HG03095 (cell line): Measurements from ENCODE around the gene RPTOR.

Experiments
- ATAC-seq: cut with Tn5 transposase; IDR thresholded peaks from one replicate; pipeline ENCODE4 v1.9.1; 2021; ENCODE audit warnings: moderate library complexity; ENCODE audit not compliant: unreplicated experiment

Gene RPTOR

DNA sequence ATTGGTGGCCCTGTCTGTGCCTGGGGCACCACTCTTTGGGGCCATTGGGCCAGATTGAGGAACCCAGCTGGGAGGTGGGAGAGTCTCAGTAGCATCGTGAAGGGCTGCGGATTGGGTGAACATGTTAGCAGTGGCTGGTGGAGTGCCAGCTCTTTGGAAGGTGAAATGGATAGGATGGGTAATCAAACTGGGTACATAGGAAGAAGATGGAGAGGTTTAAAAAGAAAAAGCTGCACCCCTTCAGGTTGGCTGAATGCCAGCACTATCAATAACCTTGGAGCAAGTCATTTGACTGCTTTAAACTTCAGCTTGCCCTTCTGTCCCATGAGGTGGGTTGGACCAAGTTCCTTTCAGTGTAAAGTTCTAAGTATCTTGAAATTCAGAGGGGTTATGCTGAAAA is 95.0 kb downstream of the RPTOR start:
- no peak for ATAC-seq

DNA sequence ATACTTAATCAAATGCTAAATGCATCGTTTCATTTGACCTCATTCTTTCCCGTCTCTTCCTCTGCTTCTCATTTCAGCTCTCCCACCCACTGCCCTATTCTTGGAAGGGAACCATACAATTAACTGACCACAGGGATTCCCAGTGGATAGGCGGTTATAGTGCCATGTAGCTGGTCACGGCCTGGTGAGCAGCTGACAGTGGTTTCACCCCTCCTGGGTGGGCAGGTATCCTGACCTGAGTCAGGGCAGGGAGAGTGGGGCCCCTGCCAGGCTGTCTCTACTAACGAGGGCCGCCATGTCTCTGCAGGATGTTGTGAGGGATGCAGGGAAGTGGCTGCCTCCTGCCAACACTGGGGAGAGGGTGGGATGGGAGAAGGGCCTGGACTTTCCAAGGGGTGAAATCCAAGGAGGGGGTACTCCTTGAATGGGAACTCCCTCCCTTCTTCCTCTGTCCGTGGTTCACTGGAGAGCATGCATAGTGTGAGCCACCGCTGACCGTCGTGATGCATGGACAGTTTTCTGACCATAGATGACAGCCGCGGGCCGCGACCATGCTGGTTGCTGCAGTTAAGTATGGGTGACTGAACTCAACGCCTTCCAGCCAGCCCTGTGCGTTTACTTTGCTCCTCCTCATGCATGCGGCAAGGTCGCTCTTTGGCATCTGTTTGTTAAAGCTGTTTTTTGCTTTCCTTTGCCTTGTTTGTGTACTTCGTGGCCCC is 95.9 kb downstream of the RPTOR start:
- no peak for ATAC-seq

DNA sequence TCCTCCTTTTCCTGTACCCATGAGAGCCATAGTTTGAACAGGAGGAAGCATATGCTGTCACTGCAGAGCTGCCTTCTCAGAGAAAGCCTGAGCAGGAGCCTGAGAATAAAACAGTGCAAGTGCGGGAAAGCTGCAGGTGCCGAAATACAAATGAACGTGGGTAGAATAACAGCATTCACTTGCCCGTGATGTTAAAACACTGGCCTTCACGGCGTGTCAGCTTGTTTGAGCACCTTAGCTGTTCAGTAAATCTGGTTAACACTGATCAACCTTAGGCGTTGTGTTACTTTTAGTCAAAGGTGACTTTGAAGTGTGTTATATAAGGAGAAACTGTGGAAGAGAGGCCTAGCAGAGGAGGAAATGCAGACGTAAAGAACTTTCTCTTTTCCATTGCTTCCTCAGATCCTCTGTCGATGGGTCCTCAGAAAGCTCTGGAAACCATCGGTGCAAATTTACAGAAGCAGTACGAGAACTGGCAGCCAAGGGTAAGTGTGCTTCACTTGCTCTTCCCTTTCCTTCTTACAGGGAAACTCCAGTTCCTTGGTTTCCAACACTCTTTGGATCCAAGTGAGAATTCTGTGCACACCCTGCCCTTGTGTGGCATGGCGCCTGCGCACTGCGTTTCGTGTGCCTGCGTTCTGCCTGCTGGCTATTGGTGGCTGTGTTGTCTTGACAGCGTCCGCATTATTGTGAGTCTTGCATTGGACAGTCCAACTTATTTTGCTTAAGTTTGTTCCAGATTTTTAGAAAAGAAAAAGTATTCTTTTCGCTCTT is 98.9 kb downstream of the RPTOR start:
- no peak for ATAC-seq

DNA sequence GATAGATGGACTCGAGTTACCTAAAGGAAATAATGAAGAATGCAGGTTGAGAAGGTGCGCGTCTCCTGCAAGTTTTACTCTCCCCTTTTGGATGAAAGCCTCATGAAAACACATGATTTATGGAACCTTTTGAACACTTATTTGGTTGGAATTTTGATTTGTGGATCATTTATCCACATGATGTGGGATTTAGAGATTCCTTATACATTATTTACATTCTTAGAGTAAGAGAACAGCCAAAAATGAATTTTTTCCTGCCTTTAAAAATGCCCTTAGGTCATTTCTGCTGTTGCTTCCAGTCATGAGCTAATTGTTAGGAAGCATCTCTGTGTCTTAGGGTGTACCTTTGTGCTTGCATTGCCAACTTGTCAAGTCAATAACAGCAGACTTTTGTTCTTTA is 99.9 kb downstream of the RPTOR start:
- no peak for ATAC-seq

DNA sequence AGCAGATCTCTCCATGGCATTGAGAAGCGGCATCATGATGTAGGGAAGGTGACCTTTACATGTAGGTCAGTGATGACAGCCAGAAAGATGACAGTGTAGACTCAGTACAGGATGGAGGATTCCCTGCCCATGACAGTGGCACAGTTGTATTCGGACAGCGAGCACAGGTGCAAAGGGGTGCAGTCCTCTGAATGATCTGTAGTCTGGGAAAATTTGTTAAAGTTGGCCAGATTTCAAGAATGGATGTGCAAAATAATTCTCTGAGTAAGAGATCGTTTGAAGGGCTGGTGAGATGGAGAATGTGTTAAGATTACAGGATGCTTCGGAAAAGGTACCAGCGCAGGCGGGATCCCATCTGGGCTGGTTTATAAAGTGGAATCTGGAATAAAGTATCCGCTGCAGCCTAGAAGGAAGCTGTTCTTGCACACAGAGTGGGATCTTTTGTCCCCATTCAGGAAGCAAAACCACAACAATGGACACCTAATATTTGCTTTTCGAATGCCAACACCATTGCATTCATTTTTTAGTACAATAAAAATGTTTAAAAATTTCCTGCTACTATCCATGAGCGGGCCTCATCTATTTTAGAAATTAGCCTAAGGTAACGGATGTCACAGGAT is 101.2 kb downstream of the RPTOR start:
- no peak for ATAC-seq

DNA sequence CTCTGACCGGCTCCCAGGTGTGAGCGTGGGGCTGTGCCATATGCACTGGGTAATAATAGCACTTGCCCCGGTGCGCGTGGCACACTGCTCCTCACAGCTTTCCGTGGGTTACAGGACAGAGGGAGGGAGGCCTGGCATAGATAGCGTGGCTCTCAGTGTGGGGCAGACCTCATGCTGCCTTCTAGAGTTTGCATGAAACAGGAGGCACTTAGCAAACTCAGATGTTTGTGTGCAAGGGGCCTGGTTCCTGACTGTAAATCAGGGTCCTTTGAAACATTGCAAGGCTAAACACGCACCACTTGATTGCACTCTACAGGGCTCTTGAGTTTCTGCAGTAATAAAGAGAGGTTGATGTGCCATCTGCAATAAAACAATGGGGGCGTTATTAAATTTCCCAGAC is 101.7 kb downstream of the RPTOR start:
- no peak for ATAC-seq

DNA sequence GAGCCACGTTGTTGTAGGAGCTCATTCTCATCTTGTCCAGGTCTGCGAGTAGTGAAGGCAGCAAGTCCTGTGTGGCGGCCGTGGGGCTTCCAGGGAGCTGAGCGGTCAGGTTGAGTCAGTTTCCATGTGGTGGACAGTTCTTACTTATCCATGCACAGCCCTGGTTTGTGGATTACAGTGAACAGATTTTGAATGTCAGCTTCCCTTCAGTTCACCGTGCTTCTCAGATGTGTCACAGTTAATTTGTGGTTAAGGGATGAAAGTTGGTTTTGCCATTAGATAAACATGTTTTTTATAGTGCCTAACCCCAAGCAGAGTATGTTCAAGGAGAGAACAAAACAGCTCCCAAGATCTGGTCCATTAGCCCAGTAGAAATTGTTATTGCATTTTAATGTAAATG is 103.1 kb downstream of the RPTOR start:
- ATAC-seq, result no peak

DNA sequence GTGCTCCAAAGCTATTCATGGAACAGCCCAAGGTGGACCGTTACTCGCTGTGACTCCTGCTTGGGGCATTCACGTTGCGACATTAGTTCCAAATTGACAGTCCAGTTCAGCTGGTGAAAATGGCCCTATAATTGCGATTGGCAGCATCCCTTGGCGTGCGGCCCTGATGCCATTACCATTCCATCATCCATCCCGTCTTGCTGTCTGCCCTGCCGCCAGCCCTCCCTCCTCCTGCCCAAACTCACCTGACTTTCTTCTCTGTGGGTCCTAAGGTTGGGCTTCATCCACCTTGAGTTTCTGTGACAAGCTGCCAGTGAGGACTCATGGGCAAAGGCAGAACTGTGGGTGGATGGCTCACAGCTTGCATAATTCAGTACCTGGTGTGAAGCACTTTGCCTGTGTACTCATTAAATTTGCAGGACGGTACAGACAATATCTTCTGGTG is 104.6 kb downstream of the RPTOR start:
- no peak for ATAC-seq

DNA sequence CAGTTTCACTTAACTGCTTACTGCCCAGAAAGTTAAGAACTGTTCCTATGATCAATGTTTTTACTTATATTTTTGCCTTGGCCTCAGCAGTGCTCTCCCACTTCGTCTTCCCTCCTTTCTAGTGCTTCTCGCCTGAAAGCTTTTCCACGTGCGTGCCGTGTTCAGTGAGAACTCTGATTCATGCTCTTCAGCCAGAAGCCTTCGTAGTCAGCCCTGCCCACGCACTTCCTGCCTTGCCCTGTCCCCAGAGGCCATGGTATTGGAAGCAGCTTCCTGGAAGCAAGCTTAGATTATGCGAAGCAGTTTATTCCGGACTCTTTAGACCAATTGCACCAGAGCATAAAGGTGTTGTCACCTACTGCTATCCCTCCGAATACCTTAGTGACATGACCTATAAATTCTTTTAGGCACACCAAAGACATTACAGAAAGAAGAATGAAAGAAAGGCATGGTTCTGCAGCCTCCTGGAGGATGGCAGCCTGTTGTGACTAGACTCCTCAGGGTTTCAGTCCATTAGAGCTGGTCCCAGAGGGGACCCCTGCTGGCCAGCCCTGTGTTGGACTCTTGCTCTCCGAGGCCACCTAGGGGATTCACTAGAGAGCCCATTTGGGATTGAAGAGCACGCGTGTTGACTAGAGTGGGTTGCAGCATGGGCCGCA is 105.2 kb downstream of the RPTOR start:
- no peak for ATAC-seq

DNA sequence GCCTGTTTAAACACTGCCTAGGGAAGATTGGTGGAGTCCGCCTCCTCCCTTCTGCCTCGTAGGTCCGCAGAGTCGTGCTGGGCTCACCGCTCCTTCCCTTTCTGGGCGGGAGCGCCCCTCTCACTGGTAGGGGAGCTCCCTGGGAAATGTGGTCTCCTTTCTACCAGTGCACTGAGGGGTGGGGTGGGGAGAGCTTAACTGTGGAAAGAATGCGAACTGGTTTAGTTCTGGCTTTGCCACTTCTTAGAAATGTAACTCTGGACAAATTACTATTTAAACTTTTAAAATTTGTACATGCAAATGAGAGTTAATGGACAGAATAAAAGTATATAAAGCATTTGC is 105.7 kb downstream of the RPTOR start:
- no peak for ATAC-seq

DNA sequence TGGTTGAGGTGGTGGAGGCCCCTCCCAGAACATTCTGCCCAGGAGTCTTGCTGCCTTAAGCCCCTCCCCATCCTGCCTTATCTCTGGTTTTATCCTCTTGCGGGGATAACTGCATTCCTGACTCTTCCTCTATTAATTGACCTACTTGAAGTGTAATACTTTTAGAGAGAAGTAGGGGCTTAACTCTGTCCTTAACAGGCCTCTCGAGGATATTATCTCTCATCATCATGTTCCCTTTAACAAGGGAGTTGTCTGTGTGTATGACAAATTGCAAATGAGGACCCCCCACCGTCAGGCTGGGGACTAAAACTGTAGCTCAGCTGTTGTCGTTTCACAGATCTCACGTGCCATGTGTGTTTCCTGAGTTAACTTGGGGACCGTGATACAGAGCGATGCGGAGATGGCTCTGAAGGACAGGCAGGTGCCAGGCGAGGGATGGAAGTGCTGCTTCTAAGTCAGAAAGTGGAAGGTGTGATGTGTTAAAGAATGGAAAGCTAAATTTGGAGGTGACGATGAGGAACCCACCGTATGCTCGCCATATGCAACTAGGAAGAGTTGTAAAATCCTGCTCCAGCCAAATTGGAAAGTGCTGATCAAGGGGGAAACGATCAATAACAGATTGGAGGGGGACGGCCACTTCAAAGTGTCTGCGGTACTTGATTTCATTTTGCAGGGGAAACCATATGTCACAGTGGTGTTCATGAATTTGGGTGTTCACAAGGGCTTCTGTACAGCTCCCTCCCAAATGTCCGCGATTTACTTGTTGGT is 106.3 kb downstream of the RPTOR start:
- no peak for ATAC-seq

DNA sequence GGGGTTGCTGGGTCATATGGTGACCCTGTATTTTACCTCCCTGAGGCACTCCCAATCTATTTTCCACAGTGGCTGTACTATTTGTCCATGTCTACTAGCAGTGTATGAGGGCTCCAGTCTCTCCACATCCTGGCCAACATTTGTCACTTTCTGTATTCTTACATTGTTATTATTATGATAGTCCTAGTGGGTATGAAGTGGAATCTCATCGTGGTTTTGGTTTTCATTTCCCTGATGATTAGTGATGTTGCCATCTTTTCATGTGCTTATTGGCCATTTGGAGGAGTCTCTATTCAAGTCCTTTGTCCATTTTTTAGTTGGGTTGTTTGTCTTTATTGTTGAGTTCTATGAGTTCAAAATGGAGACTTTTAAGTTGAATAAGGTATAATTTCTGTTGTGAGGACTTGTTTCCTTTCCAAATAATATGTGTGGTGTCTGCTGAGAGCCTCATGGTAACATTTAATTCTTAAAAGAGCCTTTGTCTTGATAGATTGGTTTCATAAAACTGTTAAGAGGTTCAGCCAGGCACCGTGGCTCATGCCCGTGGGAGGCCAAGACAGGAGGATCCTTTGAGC is 108.2 kb downstream of the RPTOR start:
- no peak for ATAC-seq

DNA sequence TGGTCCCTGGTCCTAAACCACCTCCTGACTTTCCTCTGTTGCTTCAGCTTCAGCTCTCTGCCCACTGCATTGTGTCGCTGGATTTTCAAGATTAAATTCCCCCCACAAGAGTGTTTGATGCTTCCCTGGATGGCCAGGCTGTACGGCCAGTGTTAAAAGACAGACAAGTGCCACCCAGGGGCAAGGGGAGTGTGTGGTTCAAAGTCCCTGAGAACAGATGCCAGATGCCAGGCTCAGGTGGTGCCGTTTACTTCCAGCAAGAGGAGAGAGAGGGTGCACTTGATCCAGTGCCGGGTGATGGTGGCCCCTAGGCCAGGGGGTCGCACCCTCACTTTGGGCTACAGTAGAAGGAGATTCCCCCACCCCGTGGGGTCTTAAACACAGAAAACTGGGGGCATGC is 109.2 kb downstream of the RPTOR start:
- no peak for ATAC-seq

DNA sequence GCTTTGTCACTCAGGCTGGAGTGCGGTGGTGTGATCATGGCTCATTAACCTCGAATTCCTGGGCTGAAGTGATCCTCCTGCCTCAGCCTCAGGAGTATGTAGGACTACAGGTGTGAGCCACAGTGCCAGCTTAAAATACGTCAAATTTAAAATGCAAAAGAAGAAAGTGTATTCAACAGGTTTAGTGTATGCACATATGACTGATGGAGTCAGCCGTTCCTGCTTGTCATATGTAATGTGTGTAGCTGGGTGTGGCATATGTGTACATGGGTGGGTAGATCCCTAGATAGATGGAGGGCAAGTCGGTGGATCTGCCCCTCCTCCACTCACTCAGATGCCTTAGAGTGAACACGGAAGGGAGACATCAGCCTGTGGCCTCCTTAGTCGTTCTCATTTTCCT is 111.0 kb downstream of the RPTOR start:
- no peak for ATAC-seq

DNA sequence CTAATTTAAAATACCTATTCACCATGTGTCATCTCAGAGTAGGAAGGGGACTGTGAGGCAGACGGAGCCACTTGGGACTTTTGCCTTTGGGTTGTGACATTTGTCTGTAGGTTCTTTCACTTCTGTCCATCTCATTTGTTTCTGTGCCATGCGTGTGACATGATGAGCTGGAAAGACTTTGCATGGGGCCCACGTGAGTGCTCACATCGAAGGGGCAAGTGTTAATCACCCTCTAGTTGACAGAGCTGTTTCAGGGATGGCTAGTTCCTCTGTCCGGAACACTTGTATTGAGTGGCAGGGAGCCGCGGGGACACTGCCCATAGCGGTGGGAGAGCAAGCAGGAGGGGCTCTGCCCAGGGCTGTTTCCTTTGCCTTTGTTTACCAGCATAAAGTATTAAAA is 112.0 kb downstream of the RPTOR start:
- ATAC-seq, result no peak

DNA sequence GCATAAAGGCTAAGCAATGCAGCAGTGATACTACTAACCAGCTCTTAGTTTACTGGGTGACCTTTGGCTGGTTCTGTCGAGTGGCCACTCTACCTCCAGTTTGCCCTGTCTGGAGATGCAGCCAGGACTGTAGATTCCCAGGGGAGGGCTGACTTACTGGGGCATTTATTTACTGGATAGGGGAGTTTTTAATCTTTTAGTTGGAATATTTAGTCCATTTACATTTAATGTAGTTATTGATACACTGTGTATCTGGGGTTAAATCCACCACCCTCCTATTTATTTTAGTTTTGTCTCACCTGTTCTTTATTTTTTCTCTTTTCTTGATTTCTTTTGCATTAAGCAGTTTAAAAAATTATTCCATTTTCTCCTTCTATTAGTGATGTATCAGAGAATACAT is 112.9 kb downstream of the RPTOR start:
- ATAC-seq, result no peak

DNA sequence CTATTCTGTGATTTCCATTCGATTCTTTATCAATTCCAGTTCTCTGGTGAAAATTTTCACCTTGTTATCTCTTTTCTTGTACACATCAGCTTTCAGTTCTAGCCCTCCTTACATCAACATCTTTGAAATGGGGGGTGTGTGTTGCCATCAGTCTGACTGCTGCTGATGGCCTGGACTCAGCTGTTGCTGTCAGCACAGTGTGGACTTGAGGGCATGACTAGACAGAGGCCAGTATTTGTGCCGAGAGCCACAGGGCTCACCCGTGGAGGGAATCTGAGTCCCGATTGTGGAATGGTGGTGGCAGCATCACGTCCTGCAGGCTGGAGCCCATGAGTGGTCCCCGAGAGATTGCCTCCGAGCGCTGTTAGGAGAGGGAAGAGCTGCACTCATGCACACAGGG is 114.2 kb downstream of the RPTOR start:
- no peak for ATAC-seq

DNA sequence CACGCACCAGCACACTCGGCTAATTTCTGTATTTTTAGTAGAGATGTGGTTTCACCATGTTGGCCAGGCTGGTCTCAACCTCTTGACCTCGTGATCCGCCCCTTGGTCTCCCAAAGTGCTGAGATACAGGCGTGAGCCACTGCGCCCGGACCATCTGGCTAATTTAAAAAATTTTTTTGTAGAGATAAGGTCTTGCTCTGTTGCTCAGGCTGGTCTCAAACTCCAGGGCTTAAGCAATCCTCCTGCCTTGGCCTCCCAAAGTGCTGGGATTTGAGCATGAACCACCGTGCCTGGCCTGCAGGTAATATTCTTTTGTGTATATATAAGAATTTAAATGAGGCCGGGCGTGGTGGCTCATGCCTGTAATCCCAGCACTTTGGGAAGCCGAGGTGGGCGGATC is 115.0 kb downstream of the RPTOR start:
- no peak for ATAC-seq

DNA sequence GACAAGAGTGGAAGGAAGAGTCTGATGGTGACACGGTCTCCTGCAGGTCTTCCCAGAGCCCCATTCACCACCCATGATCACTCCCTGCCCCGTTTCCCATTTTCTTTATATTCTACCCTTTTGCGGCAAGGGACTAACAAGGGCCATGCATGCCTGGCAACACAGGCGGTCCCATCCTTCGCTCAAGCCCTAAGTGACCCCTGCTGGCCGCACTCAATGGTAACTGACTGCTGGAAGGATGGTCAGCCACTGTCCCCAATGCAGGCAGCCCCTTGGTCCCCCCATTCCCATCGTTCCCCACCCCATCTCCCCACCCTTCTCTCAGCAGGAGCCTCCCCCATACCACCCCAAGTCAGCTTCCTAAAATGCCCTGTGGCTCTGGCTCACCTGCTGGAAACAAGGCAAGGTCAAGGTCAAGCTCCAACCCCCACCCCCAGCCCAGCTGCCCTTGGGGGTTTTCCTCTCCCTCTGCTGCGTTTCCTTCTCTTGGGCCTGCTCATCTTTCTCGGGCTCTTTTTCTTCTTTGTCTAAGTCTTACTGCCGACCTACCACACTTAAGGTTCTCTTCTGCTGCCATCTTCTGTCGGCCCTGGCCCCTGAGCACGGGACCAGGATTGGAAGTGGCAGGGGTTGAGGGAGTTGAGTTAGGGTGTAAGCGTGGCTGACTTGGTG is 116.0 kb downstream of the RPTOR start:
- ATAC-seq, result no peak

DNA sequence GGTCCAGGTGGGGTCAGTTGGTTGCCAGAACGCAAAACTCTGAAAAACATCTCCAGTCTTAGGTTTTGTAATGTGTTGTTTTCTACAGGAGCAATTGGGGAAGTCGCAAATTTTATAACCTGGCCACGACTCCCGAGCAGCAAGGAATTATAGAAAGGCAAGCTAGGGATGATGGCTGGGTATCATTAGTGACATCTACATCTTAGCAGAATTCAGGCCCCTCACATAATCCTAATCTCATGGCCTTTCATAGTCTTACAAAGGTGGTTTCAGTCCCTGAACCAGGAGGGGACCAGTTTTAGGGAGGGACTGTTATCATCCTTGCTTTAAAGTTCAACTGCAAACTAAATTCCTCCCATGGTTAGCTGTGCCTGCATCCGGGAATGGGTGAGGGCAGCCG is 117.9 kb downstream of the RPTOR start:
- ATAC-seq, result no peak
